HG03103 (cell line): ENCODE results near the gene KIF5A.

Experiments used
- ATAC-seq: cut with Tn5 transposase; IDR thresholded peaks from one replicate; pipeline ENCODE4 v1.9.1; 2021; ENCODE audit warnings: low read depth; ENCODE audit not compliant: unreplicated experiment

The KIF5A gene

DNA sequence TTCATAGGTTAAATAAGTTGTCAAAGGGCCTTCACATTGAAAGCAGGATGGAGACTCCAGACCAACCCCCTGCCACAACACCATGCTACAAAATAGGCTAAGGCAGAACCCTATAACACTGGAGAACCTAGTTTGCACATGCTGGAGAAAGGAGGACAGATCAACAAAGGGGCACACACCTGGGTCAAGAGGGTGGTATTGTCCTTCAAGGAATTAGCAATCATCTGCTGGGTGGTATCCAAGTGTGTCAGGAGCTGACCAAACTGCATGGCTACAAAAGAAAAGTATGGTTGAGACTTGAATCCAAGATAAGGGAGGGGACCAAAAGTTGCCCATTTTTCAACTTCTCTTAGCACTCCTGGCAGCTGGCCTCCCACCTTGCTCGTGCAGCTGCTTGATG lies 18.0 kb upstream of the KIF5A start:
- ATAC-seq, result no peak

DNA sequence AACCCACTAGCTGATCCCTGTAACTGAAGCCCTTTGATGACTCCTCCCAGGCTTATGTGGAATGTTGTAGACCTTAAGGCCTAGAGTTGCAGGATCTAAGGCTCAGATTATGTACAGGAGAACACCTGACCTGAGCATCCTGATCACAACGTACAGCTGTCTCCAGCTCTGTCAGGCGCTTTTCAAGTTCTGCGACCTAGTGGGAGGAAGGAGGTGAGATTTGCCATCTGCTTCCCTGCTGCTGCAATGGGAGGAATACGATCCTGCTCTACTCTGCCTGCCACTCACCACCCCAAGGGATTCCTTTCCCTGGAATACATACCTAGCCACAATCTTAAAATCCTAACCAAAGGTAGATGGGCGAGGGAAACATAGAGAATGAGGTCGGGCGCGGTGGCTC lies 16.7 kb upstream of the KIF5A start:
- no peak for ATAC-seq

DNA sequence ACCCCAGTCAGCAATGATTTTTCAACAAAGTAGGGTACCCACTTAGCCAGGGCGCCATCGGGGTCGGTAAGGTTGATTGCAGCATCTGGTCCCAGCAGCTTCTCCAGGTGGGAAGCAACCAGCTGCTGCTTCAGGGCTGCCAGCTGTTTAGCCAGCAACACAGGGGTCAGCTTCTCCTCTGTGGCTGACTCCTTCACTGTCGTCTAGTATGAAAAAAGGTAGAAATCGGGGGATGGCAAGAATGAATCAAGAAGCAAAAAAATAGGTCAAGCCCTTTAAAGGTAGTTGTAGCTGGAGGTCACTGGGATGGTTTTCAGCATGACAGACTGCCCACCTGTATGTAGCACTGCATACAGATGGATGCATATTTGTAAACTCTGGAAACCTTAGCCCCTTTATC lies 15.6 kb upstream of the KIF5A start:
- no peak for ATAC-seq

DNA sequence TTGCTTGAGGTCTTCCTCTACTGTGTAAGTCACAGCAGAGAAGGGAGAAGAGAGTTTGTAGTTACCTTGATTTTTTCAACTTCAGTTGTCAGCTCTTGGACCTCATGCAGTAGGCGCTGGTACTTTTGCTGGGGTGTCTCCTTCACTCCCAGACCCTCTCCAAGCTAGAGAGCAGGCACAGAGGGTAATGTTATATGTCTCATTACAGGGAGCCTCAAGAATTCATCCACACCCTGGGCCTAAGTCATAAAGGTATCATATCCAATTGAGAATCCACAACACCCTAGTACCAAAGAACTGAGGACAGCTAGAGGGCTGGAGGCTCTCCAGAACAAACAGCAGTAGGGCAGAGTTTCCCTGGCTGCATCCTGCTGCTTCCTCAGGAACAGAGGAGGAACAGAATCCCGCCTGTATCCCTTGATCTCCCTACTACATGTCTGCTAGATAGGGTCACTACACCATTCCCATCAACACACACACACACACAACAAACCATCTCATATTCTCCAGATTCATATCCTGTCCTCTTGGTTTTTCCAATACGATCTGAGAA lies 14.8 kb upstream of the KIF5A start:
- no peak for ATAC-seq

DNA sequence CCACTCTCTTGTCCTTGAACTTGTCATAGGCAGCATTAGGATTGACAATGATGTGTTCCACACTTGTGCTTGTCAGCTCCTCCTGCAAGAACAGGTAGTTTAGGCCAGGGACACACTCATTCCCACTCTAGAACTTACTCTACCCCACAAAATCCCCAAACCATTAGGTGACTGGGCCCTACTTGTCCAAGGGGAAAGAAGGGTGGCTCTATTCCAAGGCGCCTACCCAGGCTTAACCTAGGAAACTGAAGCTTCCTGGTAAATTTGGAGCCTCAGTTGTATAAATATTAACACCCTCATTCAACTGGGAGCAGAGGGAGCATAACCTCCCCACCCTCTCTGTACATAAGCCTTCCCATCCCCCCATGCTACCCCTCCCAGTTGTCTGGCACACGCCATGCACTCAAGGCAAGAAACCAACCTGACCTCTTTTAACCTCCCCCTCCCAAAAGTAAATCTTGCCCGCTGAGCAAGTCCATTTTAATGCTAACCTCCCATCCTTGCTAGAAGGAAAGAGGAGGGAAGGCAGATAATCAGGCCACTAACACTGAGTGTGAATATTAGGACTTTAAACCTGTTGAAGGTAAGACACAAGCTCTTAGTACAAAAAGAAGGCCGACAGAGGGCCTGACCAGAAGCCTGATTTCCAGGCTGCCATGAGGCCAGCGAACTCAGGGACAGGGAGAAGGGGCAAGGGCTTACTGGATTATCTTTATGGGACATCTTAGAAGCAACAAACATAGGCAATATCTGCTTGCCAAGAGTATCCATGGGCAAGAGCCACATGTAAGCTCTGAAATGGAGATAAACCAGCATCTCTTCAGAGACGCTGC lies 13.9 kb upstream of the KIF5A start:
- ATAC-seq, result no peak

DNA sequence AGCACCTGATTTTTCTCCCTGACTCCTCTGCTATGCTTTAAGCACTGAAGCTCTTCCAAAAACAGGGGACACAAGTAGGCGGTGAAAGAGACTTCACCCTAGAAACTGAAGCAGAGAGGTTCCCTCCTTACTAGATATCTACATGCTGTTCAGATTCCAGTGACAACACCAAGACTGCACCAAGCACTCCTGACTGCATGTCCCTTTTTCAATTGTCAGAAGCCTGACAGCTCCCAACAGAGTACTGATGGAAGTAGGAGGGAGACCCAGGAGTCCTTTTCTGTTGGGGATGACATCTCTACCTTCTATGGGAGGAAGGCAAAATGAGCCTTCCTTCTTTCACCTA lies 13.3 kb upstream of the KIF5A start:
- ATAC-seq, result no peak

DNA sequence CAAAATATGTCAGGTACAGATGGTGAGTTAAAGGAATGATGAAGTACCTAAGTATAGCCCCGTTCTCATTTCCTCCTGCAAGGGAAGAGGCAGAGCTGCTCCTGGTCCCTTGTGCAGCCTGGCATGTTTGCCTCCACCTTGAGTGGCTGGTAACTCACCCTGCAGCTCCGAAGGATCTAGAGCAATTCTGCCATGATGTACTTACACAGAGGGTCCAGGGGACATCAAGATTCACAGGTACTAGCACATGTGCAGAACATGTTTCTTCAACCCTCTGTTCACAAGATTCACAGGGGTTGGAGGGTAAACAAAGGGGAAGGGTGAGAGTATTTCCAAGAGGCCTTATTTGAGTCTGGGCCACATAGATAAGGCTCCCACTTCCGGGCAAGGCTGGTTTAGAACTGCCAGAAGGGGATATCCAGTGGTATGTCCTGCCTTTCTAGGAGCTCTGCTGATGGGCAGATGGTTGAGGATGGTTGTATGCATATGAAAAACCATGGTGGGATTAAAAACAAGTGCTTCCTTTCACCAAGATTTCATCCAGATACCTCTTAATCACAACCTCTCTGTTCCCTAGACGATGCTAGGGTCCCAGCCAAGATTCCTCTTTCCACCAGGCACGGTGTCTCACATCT lies 10.6 kb upstream of the KIF5A start:
- ATAC-seq, result no peak

DNA sequence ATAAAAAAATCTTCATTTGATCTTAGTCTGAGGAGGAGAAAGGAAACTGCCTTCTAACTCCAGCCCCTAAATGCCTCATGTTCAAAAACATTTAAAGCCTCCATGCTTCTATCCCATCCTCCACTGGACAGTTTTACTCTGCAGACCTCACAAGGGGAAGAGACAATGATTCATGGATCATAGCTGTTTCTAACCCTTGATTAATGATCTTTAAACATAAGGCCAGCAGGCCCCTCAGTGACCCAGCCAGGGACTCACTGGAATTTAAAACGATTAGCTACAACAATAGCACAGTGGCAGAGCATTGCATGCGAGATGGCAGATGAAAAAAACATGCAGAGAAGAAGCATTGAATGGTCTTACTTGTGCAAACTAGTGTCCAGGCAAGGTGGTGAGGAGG lies 8.8 kb upstream of the KIF5A start:
- ATAC-seq, result no peak

DNA sequence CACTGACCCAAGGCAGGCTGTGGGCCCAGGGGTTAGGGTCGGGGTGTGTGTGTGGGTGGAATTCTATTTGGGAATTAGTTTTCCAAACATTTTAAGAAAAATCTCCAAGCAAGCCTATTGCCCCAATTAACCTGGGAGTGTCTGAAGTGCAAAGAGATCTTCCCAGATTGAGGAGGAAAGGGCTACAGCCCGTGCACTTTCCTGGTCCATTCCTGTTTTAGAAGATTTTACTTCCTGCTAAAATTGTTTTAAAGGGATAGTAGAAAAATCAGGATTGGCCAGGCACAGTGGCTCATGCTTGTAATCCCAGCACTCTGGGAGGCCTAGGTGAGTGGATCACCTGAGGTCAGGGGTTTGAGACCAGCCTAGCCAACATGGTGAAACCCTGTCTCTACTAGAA lies 8.1 kb upstream of the KIF5A start:
- no peak for ATAC-seq

DNA sequence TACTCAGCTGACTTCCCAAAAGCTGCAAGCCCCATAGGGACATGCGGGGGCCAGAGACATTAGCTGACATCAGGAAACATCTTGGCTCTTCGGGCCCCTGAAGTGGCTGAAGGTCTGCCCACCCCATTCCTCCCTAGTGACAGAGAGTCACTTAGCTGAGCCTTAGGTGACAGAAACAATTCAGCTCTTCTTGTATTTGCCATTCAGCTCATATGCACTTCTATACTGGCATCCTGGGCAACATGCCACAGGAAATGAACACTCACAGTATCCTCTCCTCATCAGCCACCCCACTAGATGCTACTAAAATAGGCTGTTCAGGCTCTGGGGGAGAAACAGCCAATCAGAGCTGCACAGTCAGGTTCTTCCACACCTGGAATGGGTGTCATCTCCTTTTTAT lies 6.3 kb upstream of the KIF5A start:
- ATAC-seq, result no peak

DNA sequence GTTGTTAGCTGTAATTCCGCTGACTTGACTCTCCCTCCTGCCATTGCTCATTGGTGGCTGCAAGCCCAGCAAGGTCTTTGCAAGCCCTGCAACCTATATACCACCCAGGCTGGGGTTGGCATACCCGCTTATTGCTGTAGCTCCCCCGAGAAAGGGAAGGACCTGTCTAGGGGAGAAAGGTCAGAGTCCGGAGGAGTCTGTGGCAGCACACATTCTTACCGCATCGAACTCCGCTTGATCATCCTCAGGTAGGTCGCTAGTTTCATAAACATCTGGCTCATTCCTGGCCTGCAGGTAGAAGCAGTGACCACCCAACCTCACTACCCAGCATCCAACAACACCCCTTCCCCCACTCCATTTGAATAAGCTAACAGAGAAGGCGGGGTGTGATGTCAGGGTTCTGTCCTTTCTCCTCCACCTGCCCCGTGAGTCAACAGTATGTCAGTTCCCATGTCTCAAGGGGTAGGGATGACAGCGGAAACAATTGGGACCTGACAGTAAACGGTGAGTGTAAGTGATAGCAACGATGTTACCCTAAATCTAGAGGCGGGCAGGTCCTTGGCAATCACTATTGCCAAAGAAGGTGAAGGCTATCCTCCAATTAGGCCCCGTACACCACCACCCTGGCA lies 3.9 kb upstream of the KIF5A start:
- ATAC-seq, result no peak

DNA sequence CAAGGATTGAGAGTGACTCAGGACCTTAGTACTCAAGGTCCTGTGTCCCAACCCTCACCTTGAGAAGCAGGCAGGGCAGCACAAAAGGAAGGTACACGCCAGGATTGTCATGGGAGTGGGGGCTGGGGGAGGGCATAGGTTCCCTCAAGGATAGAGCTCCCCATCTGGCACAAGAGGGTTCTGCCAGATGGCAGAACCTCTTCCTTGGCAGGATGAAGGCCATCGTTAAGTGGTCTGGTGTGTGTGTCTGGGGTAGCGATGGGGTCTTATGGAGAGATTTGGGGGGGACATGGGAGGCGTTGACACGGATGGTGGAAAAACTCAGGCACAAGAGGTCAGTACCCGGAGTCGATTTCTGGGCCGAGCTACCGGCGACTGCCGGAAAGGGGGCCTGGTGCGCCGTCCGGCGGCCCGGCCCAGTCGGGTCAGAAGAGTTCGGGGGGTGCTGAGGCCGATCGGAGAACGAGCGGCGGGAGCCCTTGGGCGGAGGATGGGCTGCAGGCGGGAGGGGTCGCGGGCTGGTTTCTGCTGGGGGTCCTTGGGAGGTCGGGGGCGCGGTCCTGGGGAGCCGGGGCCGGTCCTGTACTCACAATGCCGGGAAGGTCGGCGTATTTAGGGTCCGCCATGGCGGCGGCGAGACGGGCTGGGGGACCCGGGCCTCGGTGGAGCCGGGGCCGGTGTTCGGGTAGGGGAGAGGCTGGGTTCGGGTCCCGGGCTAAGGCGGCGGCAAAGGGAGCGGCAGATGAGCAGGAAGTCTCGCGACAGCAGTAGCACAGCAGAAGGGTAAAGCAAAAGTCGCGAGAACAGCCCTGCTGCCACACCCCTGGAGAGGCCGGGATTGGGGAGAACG lies 3.2 kb upstream of the KIF5A start, which contains the start of gene DCTN2:
DCTN2 (minus strand) TSS at position 755 of the 850 bp plus-strand sequence; CDS start at position 626, 129 bp downstream.
- ATAC-seq, result peak; percentile 98

DNA sequence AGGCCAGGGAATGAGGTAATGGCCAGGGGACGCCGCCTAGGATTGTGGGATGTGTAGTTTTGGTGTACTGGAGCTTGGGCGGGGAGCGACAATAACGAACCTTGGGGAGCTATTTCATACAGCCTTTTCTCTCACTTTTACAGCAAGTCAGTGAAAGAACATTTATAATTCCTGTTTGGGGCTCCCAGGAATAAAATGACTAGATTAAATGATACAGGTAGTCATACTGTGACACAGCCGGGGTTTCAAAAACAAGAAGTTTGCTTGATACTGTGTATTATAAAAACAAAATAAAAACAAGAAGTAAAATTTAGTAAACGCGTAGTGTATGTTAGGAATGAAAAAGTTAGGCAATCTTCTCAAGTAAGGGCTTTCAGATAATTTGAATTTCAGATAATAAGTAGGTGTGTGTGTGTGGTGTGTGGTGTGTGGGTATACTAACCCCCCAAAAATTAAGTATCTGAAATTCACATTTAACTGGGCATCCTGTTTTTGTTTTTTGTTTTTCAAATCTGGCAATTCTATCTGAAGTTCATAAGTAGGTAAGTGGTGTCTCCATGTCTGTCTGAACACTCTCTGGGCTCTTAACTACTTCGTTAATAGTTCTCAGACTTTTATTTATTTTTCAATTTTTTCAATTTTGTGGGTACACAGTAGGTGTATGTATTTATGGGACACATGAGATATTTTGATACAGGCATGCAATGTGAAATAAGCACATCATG lies 2.4 kb upstream of the KIF5A start:
- no peak for ATAC-seq

DNA sequence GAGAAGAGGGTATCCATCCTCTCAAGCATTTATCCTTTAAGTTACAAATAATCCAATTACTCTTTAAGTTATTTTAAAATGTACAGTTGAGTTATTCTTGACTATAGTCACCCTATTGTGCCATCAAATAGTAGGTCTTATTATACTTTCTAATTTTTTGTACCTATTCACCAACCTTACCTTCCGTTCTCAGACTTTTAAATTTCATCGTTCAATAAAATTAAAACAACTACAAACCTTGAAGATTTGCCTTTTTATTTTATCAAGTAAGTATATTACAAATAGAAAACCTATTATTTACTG lies 1.9 kb upstream of the KIF5A start:
- ATAC-seq, result no peak

DNA sequence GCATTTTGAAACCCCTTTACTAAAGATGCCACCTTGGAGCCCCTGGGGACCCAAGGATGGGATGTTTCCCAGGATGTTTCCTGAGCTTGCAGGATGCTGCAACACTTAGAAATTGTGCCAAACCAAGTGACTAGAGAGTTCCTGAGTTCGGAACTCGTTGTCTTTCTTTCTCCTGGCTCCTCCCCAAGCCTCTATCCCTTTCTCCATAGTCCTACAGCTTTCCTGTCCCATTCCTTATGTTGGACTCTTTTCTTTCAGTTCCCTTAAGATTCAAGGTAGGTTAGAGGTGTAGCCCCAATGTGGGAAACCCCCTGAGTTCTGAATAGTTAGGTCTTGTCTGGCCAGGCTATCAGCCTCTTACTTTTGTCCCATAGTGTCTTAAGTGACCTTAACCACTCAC lies 1.4 kb upstream of the KIF5A start:
- ATAC-seq, result no peak

DNA sequence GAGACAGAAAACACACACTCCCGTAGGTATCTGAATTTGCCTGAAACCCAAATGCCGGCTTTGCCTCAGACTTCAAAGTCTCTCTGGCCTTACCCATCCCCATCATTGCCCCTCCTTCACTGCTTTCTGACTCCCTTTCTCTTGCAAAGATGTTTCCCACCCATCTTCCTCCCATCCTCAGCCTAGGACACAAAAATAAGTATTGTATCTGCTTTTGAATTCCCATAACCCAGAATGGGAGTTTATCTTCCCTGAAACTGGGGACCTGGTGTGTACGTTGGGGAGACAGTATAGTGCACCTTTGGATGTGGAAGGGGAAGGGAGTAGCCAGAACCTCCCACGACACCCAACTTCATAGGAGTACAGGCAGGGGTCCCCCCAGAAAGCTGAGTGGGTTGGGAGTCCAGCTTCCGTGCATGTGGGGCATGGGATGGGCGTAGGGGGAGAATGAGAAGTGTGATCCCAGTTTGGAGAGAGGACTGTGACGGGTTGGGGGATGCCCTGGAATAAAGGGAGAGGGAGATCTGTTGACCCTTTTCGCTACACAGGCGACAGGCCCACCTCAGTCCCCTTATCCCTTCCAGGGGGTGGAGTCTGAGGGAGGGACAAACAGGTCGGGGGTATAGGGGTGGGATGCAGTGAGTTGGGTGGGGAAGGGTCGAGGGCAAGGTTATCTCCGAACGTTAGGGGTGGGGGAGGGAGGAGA lies 488 bp upstream of the KIF5A start:
- ATAC-seq, result no peak

DNA sequence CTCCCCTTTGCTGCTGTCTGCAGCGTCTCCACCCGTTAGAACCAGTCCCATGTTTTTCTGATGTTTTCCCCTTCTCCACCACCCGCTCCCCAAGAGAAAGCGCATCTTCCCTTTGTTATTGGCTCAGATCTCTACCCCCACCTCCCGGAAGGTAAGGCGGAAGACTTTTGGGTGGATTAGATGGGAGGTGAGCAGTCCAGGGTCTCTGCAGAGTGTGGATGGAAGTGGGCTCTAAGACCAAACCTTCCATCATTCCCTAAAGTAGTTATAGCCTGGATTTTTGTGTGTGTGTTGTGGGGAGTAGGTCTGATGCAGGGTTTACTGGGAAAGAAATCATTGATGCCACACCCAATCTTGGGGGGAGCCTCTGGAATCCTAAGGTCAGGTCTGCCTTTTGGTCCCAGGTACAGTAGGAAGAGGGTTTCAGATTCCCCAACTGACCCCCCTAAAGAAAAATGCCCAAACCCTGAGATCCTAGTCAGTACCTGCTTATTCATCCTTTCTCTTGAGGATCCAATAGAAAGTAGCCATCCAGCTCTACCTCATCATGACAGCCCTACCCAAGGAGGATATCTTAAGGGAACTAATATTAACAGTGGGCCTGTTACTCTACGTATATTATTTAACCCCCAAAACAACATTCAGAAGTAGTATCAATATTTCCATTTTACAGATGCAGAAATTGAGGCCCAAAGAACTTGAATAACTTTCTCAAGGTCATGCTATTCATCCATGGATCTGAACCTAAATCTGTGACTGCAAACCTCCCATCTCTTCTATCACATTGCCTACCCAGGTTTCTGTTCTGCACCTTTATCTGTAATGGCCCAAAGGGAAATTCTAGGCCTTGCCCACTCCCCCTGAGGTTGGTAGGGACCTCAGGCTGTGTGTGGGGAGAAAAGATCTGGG lies 1.1 kb downstream of the KIF5A start:
- no peak for ATAC-seq

DNA sequence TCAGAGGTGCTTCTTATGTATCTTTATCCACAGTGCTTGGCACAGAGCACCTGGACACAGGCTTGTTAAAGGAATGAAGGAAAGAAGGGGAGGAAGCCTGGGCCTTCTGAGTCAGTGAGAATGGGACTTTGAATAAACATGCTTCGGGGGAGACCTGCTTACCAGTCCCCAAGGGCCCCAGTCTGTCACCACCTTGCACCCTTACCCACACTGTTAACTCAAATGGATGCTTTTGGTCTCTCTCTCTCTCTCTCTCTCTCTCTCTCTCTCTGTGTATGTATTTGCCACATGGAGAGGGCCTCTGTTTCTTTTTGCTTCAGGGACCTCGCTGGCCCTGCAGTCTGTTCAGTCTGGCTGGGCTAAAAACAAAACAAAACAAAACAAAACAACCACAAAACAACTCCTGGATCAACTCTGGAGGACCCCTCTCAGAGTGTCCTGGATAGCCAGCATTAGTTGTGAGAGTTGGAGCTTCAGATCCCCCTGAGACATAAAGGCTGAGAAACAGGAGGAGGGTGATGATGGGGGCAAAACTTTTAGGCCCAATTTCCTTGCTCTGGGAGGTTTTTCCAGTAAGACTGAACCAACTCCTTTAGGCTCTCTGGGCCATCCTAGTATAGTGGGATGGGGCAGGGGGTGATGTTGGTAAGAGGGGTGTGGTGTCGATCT lies 1.9 kb downstream of the KIF5A start:
- no peak for ATAC-seq
